GM19467 (cell line): ENCODE measurements around the gene VPS45.
"Not testable (repeated sequence)": the region's sequence is repeated elsewhere in the genome, so short reads cannot be mapped to it uniquely, and the experiment has no call there.

Experiments
- ATAC-seq: cut with Tn5 transposase; IDR thresholded peaks from one replicate; pipeline ENCODE4 v1.9.1; 2021; ENCODE audit warnings: mild to moderate bottlenecking, moderate library complexity; ENCODE audit not compliant: unreplicated experiment

Gene VPS45

GRCh38 chr1:150126811-150127210 is 59.2 kb downstream of the VPS45 start:
- ATAC-seq, result no peak

- ATAC-seq, result no peak
Measured at GRCh38 chr1:150127464-150127863, 59.9 kb downstream of the VPS45 start.

- no peak for ATAC-seq
Measured at GRCh38 chr1:150127868-150128267, 60.3 kb downstream of the VPS45 start.

GRCh38 chr1:150132372-150132771 is 64.8 kb downstream of the VPS45 start:
- ATAC-seq, result no peak

- ATAC-seq, result no peak
Measured at GRCh38 chr1:150134537-150134936, 67.0 kb downstream of the VPS45 start.

- not testable (repeated sequence) for ATAC-seq
Measured at GRCh38 chr1:150135400-150135799, 67.8 kb downstream of the VPS45 start.

GRCh38 chr1:150138044-150138443 is 70.5 kb downstream of the VPS45 start:
- no peak for ATAC-seq

- ATAC-seq, result no peak
Measured at GRCh38 chr1:150141452-150141851, 73.9 kb downstream of the VPS45 start.

GRCh38 chr1:150142083-150142482 is 74.5 kb downstream of the VPS45 start:
- no peak for ATAC-seq

GRCh38 chr1:150144606-150145005 is 77.0 kb downstream of the VPS45 start:
- no peak for ATAC-seq

GRCh38 chr1:150146016-150146415 is 78.4 kb downstream of the VPS45 start:
- not testable (repeated sequence) for ATAC-seq

- ATAC-seq, result no peak
Measured at GRCh38 chr1:150146849-150147542, 79.4 kb downstream of the VPS45 start.

- ATAC-seq, result no peak
Measured at GRCh38 chr1:150148837-150149270, 81.3 kb downstream of the VPS45 start.

GRCh38 chr1:150149271-150150132 is 81.9 kb downstream of the VPS45 start, which contains the start of gene PLEKHO1:
Gene PLEKHO1, plus strand, starts transcription at chr1:150149916. Its CDS starts 342 bp downstream, at chr1:150150258.
- no peak for ATAC-seq

GRCh38 chr1:150150133-150151021 is 82.8 kb downstream of the VPS45 start:
- no peak for ATAC-seq

- ATAC-seq, result peak; percentile 44
Measured at GRCh38 chr1:150151291-150152181, 84.0 kb downstream of the VPS45 start.

GRCh38 chr1:150152182-150152536 is 84.6 kb downstream of the VPS45 start:
- ATAC-seq, result no peak

GRCh38 chr1:150152772-150153456 is 85.3 kb downstream of the VPS45 start:
- ATAC-seq, result no peak

GRCh38 chr1:150154143-150154542 is 86.6 kb downstream of the VPS45 start:
- no peak for ATAC-seq
